Activated CD8-positive, alpha-beta memory T cell treated with anti-CD3 and anti-CD28 coated beads for 4 hours (primary cell): Measurements from ENCODE around the gene RNASEH2B.

Source experiments
- DNase-seq, 2 donors: peaks; one replicate each; pipeline ENCODE4 v3.0.0-alpha.2; 2020; ENCODE audit warnings: low read depth in 2 of 2

The RNASEH2B gene

DNA sequence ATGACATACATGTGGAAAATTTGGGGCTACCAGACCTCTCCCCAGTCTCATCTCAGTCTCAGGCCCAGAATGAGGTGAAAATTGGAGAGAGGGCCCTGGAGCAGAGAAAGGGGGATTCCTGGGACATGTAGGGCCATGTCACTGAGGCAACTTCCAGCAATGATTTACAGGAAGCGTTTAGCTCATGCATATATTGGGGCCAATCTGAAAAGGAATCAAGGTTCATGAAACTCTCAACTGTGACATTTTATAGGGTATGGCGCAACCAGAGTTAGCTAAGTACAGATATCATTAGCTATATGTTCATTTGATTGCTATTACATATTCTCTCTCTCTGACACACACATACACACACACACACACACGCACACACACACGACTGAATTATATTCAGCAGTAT is 86.3 kb downstream of the RNASEH2B start:
- DNase-seq = no peak

DNA sequence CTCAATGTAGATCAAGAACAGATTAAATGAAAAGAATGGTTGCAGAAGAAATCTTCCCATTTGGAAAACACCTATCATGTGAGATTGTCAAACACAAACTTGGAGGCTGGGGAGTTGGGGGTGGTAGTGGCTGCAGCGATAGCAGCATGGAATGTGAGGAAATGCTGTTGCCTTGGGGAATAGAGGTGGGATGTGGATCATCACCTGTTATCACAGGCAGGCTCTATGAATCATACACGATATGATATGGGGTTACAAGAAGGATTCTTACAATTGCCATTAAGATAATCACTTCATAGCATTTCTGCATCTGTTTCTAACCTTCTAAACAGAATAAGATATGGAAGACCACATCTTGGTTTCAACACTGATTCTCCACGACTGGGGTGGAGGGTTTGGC is 88.7 kb downstream of the RNASEH2B start:
- DNase-seq = no peak

DNA sequence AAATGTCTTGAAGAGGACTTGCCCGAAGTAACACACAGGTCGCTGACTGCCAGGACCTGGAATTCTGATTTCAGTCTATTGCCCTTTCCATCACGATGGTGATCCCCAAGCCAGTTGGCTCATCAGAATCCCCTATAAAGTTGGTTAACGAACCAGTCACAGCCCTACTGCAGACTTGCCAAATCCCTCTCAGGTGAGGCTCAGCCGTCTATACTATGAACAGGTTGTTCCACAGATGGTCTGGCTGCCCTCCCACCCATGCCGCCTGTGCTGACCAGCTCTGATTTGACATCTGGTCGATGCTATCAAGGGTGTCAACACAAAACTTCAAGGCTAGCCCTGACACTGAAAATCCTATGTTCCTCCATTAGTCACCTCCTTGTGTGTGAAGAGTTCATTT is 90.0 kb downstream of the RNASEH2B start:
- DNase-seq = no peak

DNA sequence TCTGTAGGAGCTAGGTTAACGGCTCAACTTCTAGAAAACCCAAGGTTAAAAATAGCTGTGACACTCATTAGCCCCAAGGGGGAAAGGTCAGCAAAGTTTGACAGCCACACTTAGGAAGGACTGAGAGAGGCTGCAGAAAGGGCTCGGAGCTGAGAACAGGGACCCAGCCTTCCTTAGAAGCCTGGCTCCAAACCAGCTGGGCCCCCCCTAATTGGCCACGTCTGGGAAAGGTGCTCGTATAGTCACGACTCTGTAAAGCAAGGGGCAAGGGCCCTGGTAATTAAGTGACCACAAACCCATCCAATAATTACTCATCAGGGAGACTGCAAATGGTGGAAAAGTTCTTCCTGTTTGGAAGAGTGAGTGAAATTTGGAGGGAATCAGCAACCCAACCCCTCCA is 90.5 kb downstream of the RNASEH2B start:
- DNase-seq = no peak

DNA sequence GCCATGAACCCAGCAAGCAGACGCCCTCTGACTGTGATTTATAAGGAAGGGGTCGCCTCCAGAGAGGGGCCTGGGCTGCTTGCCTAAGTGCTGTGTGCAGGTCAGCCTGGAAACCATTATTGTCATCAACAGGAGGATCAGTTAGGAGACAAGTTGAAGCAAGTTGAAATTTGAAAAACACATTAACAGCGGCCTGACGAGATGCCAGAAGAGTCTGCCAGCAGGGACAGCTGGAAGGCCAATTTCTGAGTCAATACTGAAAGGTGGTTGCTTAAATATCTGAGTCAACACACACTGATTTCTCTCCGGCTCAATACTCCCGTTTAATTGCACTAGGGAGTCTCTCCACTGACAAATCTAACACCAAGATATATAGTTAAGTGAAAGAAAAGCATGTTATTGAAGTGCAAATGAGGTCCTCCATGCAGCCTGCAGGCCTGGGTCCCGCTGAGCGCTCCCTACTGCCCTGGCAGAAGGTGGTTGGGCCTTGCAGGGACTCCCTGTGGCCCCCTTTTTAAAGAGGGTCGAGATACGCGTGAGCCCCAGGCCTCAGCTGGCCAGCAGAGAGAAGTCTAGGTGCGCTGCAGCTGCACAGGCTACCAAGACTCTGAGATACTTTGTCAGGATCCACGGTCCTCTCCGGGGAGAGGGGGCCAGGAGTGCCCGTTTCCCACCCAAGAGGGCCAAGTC is 91.1 kb downstream of the RNASEH2B start:
- no peak for DNase-seq

DNA sequence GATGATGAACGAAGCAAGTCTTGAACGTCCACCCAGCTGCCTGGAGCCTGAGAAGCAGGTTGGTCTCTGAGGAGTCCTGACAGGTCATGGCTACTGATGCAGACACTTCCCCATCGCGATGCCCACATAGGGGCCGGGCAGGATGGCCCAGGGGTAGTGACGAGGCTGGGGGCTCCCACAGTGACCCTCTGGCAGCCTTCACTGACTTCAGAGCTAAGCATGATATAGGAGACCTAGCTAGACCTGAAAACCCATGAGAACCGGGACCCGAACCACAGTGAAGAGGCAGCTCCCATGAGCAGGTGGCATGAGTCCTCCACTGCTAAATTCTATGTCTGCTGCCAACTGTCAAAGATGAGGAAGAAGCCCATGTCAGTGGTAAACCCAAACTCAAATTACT is 91.7 kb downstream of the RNASEH2B start:
- no peak for DNase-seq

DNA sequence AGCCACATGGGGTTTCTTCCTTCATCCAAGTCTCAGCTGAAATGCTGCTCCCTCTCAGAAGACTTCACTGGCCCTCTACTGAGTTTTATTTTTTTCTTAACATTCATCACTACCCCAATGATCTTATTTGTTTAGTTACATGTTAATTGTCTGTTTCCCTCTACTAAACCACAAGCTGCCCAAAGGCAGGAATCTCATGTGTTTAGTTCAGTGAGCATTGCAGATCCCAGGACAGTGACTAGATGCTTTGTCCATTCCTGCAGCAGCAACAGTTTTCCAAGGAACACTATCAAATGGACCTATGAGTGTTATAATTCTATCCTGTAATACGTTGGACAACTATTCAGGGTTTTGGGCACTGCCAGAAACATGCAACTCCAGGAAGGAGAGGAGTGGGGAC is 93.1 kb downstream of the RNASEH2B start:
- DNase-seq = no peak

DNA sequence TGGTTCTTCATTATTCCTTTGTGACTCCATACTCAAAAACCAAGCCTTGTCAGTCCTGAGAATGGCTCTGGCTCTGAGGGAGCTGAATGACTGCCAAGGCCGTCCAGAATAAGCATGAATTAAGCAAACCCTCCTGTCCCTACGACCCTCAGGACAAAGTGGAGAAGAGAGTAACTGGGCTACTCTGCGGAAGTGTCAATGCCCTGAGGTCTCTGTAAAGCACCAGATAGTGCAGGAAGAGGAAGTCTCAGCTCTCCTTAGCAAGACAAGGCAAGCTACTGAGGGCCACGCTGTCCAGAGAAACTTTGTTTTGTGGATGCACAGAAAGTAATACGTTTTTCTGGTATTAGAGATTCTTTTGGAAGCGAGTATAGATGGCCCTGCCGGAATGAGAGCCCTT is 94.1 kb downstream of the RNASEH2B start:
- no peak for DNase-seq

DNA sequence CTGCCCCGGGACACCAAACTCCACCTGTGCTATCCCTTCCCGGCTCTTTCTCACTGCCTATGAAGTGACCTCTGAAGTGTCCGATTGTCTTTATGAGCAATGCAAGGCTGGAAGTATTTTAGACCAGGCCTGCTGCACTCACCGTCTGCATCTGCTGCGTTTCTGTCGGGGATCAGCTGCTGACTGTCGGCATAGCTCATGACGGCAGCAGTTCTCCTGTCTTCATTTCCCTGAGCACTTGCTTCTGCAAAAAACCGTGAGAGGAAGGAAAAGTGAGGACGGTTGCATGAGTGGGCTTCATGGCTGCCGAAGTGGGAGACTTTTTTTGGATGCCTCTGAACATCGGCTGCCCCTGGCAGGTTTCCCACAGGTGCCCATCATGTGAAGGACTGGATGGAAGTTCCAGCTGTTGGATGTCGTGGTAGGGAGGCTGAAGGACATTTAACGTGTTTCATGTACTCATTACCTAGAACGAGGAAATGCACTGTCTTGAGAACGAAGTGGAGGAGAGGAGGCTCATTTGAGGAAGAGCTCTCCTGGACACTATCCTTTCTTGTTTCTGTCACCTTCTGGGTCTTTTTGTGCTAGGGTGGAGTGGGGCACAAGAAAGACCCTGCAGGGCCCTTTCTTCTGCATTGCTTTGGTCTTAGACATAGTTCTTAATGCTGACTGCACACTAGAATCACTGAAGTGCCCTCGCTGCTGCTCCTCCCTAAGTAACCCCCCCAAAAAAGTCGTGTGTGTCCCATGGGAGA is 94.7 kb downstream of the RNASEH2B start:
- DNase-seq = no peak

DNA sequence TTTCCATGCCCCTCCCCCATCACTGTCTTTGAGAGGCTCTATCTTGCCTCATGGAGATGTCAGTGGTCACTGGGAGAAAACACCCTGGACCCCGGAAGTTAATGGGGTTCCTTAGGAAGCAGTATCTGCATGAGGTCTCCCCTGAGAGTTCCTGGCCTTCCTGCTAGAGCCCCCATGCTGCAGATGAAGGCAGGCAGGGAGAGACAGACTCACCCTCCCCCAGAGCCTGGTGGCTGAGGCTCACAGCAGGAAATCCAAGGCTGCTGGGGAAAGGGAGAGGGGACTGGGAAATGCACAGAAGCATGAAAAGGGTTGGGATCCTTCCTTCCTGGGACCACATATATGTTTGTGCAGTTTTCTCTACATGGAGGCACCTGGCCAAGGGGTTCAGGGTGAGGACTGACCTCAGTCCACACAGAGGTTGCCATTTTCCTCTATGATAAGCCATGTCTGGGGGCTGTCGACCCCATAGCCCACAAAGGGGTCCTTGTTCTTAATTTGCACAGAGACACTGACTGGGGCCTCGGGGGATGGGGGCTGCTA is 95.4 kb downstream of the RNASEH2B start:
- no peak for DNase-seq

DNA sequence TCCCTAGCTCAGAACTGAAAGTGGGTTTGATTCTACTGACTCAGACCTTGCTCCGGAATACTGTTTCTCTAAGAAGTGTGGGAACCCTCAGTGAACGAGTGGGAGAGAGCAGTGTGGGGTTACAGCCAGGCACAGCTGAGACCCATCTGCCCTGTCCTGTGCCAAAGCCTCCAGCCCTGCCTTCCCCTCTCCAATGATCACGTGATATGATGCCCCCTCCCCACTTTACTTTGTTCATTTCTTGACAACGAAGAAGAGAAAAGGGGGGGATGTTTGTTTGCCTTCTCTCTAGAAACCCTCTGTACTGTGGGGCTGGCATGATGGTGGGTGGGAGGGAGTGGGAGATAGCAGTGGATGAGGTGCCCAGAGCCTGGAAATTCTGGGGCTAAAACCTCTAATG is 96.0 kb downstream of the RNASEH2B start:
- no peak for DNase-seq
